OCI-LY3 (cell line): Measurements from ENCODE around the gene NOTCH3.

ENCODE experiments used
- H2AFZ ChIP-seq: fragments of 200-600, 300-600 bp; shearing (Covaris generic); 2 replicates; pipeline ENCODE4 v1.6.0; 2014; ENCODE audit warnings: antibody characterized with exemption, low read depth, low read length
- H3K27ac ChIP-seq: fragments of 200-600, 300-600 bp; sonication (generic); 2 replicates; pipeline ENCODE4 v1.5.1; 2014; ENCODE audit warnings: mild to moderate bottlenecking, low read length, moderate library complexity, mixed read lengths
- H3K27me3 ChIP-seq: fragments of 200-600, 300-600 bp; sonication (generic); 2 replicates; pipeline ENCODE4 v1.6.1; 2014; ENCODE audit warnings: low read depth, low read length, mixed read lengths
- H3K36me3 ChIP-seq: fragments of 200-600, 300-600 bp; sonication (generic); replicated peaks from 2 replicates; pipeline ENCODE3; 2014; ENCODE audit warnings: low read depth, low read length, mixed read lengths
- H3K4me1 ChIP-seq: fragments of 300-600, 200-600 bp; sonication (generic); 2 replicates; pipeline ENCODE4 v1.6.1; 2014; ENCODE audit warnings: low read length, mixed read lengths
- H3K4me2 ChIP-seq: fragments of 200-600, 300-600 bp; sonication (generic); 2 replicates; pipeline ENCODE4 v1.6.1; 2014; ENCODE audit warnings: low read length, mixed read lengths
- H3K4me3 ChIP-seq: fragments of 300-600, 200-600 bp; sonication (generic); 2 replicates; pipeline ENCODE4 v1.5.1; 2014; ENCODE audit warnings: antibody characterized with exemption, mild to moderate bottlenecking, low read length, moderate library complexity
- H3K79me2 ChIP-seq: fragments of 300-600, 200-600 bp; shearing (Covaris generic); 2 replicates; pipeline ENCODE4 v1.6.1; 2014; ENCODE audit warnings: mild to moderate bottlenecking, low read length, mixed read lengths
- H3K9ac ChIP-seq: fragments of 300-600, 200-600 bp; shearing (Covaris generic); 2 replicates; pipeline ENCODE4 v1.6.0; 2014; ENCODE audit warnings: mild to moderate bottlenecking, low read length, moderate library complexity
- H3K9me3 ChIP-seq: fragments of 200-600, 300-600 bp; shearing (Covaris generic); 2 replicates; pipeline ENCODE4 v1.6.1; 2014; ENCODE audit warnings: low read length, mixed read lengths; ENCODE audit not compliant: insufficient read depth
- H4K20me1 ChIP-seq: fragments of 200-600, 300-600 bp; sonication (generic); 2 replicates; pipeline ENCODE4 v1.6.1; 2016; ENCODE audit warnings: low read length, mixed read lengths; ENCODE audit not compliant: insufficient read depth
- CTCF ChIP-seq: fragments of 200-600, 300-600 bp; sonication (generic); IDR thresholded peaks from 2 replicates; pipeline ENCODE4 v1.5.1; 2014; ENCODE audit warnings: antibody characterized with exemption, low read length, low read depth
- EZH2phosphoT487 ChIP-seq: fragments of 200-600 bp; shearing (Covaris generic); IDR thresholded peaks from 2 replicates; pipeline ENCODE4 v1.6.1; 2018; ENCODE audit warnings: antibody characterized with exemption, mixed run types, low read depth

The NOTCH3 gene

DNA sequence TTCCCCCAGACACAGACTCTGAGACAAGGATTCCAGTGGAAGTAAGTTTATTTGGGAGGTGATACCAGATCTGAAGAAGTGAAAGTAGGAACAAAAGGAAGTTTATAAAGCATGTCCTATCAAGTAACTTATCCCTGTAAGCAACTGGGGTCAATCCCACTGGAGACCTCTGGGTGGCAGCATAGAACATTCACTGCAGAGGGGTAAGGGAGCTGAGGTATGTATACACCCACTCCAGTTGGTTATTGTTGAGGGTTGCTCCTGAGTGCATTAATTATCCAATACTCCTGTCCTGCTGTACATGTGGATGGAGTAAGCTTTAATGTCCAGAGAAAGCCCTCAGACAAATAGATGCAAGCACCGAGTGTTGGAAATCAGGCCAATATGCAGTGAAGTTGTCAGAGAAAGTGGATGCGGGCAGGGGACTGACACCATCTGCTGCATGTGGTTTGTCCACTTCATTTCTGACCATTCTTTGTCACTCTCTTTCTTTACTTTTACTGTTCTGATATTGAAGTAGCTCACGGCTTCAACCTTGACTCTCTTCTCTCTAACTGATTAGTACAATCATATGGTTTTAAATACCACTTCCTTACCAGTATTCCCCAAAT, 46.7 kb downstream of the NOTCH3 start:
- H3K9ac ChIP-seq: no peak overlapping the region
- H3K79me2 ChIP-seq: no peaks in the 10 kb centered on the region
- peaks cover 27% of the 10 kb centered on the region for H3K27me3 ChIP-seq
- peak; percentile 88 for TF ChIP-seq CTCF
- TF ChIP-seq EZH2phosphoT487: no peak
- H3K27ac ChIP-seq: no peak overlapping the region
- H3K9me3 ChIP-seq: no peaks in the 10 kb centered on the region
- H2AFZ ChIP-seq: no peak overlapping the region
- H3K4me3 ChIP-seq: no peak overlapping the region
- peaks cover 2% of the 10 kb centered on the region; the same call in 1 of the 2 replicates for H3K4me1 ChIP-seq
- H4K20me1 ChIP-seq: no peaks in the 10 kb centered on the region
- H3K4me2 ChIP-seq: no peak overlapping the region
- no peaks in the 10 kb centered on the region for H3K36me3 ChIP-seq

DNA sequence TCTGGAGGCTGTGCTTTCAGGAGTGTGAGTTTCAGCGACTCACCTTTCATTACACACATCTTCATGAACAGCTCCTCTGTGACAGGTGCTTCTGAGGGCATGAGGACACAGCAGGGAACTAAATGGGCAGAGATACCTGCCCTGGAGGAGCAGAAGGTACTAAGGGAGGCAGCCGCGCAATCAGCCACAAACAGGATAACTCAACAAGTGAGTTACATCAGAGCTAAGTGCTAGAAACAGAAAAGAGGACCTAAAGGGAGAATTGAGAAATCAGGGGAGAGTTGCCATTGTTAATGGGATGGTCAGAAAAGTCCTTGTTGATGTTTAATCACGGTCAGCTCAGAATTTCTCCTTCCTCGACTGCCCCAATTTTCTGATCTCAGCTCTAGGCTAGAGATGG, 51.1 kb downstream of the NOTCH3 start:
- no peak for TF ChIP-seq CTCF
- no peak for TF ChIP-seq EZH2phosphoT487

GRCh38 chr19:15147090-15147489, 53.7 kb downstream of the NOTCH3 start:
- TF ChIP-seq CTCF (no peak), EZH2phosphoT487 (no peak)
- no peaks in the 10 kb centered on the region for H3K36me3 ChIP-seq
- peaks cover 33% of the 10 kb centered on the region for H3K27me3 ChIP-seq

More for the DNA sequence above, 51.1 kb downstream of the NOTCH3 start:
- H3K9me3 ChIP-seq: no peaks in the 10 kb centered on the region
- no peak overlapping the region for H3K4me3 ChIP-seq
- no peaks in the 10 kb centered on the region for H3K79me2 ChIP-seq
- no peak overlapping the region for H3K4me2 ChIP-seq
- H3K27me3 ChIP-seq: peaks cover 43% of the 10 kb centered on the region
- H3K4me1 ChIP-seq: no peaks in the 10 kb centered on the region
- H2AFZ ChIP-seq: no peak overlapping the region
- H3K9ac ChIP-seq: no peak overlapping the region
- H4K20me1 ChIP-seq: no peaks in the 10 kb centered on the region
- H3K27ac ChIP-seq: no peak overlapping the region
- H3K36me3 ChIP-seq: no peaks in the 10 kb centered on the region

DNA sequence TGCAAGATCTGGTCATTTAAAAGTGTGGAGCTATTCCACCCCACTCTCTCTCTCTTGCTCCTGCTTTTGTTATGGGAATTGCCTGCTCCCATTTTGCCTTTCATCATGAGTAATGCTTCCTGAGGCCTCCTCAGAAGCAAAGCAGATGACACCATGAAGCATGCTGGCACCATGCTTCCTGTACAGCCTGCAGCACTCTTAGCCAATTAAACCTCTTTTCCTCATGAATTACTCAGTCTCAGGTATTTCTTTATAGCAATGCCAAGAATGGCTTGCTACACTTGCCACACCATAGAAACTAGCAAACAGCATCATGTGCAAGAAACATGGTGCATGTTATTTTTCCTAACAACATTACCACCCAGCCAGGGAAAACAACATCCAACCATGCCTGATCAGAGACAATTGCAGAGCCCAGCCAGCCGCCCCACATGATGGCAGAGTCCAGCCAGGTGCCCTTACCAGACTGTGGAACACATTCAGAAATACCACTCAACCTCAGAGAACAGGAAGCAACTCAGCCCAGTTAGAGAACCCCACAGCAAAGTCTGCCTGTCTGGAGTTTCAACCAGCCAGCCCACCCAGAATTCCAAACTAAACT, 56.6 kb downstream of the NOTCH3 start:
- Histone ChIP-seq H3K4me1 (no peaks in the 10 kb centered on the region), H3K4me3 (no peak overlapping the region), H4K20me1 (no peaks in the 10 kb centered on the region), H3K27ac (no peak overlapping the region), H3K4me2 (no peak overlapping the region), H3K9ac (no peak overlapping the region), H3K9me3 (0 out of 2 replicates have a peak, but pooled peaks cover 9% of the 10 kb centered on the region), H3K27me3 (peaks cover 22% of the 10 kb centered on the region), H3K79me2 (no peaks in the 10 kb centered on the region), H3K36me3 (no peaks in the 10 kb centered on the region), H2AFZ (no peak overlapping the region)
- TF ChIP-seq CTCF (no peak), EZH2phosphoT487 (no peak)

More at GRCh38 chr19:15147090-15147489, 53.7 kb downstream of the NOTCH3 start:
- Histone ChIP-seq H3K9me3 (no peaks in the 10 kb centered on the region), H2AFZ (no peak overlapping the region), H3K27ac (no peak overlapping the region), H3K9ac (no peak overlapping the region), H3K79me2 (no peaks in the 10 kb centered on the region), H4K20me1 (no peaks in the 10 kb centered on the region), H3K4me1 (no peaks in the 10 kb centered on the region), H3K4me2 (no peak overlapping the region), H3K4me3 (no peak overlapping the region)
